ENCODE data around the gene MAP1LC3B.

GRCh38 chr16:87432330-87432915, 40.3 kb downstream of the MAP1LC3B start:
- TF ChIP-seq CTCF (conservative IDR thresholded peaks at IDR 0.05; ENCODE audit: low read depth, low read length), result no peak
- TF ChIP-seq EZH2 (IDR thresholded peaks at IDR 0.05; ENCODE audit: borderline replicate concordance, low read depth, low read length, poor library complexity, severe bottlenecking), result no peak

Measured in A673 (cell line).